HG03558 (cell line): ENCODE results near the gene MMP26.

Source experiments
- ATAC-seq: cut with Tn5 transposase; IDR thresholded peaks from one replicate; pipeline ENCODE4 v1.9.1; 2021; ENCODE audit warnings: moderate number of reproducible peaks; ENCODE audit not compliant: unreplicated experiment; ENCODE audit errors: extremely low read depth

Gene MMP26

GRCh38 chr11:4704054-4704789 lies at the start of gene MMP26:
Gene MMP26, plus strand, starts transcription at chr11:4704784.
- no peak for ATAC-seq

- ATAC-seq, result no peak
Measured at GRCh38 chr11:4658629-4659445, 45.7 kb upstream of the MMP26 start.

GRCh38 chr11:4662876-4663275 lies 41.7 kb upstream of the MMP26 start:
- ATAC-seq, result no peak

- no peak for ATAC-seq
Measured at GRCh38 chr11:4664183-4664582, 40.4 kb upstream of the MMP26 start.

- no peak for ATAC-seq
Measured at GRCh38 chr11:4664786-4665185, 39.8 kb upstream of the MMP26 start.

- no peak for ATAC-seq
Measured at GRCh38 chr11:4665424-4665823, 39.2 kb upstream of the MMP26 start.

GRCh38 chr11:4671741-4672140 lies 32.8 kb upstream of the MMP26 start:
- no peak for ATAC-seq

- ATAC-seq, result no peak
Measured at GRCh38 chr11:4672470-4672869, 32.1 kb upstream of the MMP26 start.

GRCh38 chr11:4673781-4674180 lies 30.8 kb upstream of the MMP26 start:
- no peak for ATAC-seq

- no peak for ATAC-seq
Measured at GRCh38 chr11:4677948-4678347, 26.6 kb upstream of the MMP26 start.

GRCh38 chr11:4680341-4680740 lies 24.2 kb upstream of the MMP26 start:
- no peak for ATAC-seq

- ATAC-seq, result no peak
Measured at GRCh38 chr11:4682623-4683419, 21.8 kb upstream of the MMP26 start.

GRCh38 chr11:4684631-4685285 lies 19.8 kb upstream of the MMP26 start:
- ATAC-seq, result no peak

GRCh38 chr11:4695442-4695841 lies 9.1 kb upstream of the MMP26 start:
- no peak for ATAC-seq

GRCh38 chr11:4697585-4697984 lies 7.0 kb upstream of the MMP26 start, which contains the start of gene OR51E2:
Gene OR51E2, minus strand, starts transcription at chr11:4697853. Its CDS starts 15,142 bp downstream, at chr11:4682711.
- ATAC-seq, result no peak

- peak; percentile 97 for ATAC-seq
Measured at GRCh38 chr11:4699697-4700435, 4.7 kb upstream of the MMP26 start.

- ATAC-seq, result no peak
Measured at GRCh38 chr11:4700436-4700820, 4.2 kb upstream of the MMP26 start.

GRCh38 chr11:4704790-4705334 lies 278 bp downstream of the MMP26 start:
- ATAC-seq, result no peak

- ATAC-seq, result no peak
Measured at GRCh38 chr11:4713241-4713640, 8.7 kb downstream of the MMP26 start.
